ENCODE measurements around the gene FMNL3.

FMNL3 gene

DNA sequence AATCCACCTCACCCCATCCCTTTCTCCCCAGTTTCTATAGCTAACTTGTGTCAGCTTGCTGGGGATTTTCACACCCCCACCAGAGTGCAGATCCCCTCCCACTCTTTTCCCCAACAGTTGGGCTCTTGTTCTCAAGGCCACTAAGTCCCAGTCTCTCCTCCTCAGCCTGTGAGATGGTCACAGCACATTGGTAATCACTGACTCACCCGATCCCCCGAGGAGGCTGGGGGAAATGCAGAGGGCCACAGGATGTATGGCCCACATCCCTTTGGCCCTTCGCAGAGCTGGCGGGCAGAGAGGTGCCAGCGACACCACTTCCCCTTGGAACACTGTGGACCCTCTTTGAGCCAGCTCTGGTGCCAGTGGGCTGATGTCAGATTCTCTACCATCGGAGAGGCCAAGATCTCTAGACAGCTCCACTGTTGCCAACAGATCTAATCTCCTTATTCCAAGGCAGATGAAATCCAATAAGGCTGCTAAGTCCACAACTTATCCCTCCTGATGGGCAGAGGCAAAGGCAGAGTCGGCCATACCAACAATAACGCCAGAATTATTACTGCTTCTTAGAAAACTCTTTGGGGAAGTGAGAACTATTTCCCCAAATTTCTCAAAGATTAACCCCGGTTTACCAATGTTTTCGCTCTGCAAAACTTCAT is 1.6 kb downstream of the FMNL3 start:
- DNase-seq (ENCODE audit: insufficient read length) (no peak), FAIRE-seq (peak; percentile 92)
- peak; percentile 89 for TF ChIP-seq POLR2AphosphoS5 (IDR thresholded peaks at IDR 0.05; ENCODE audit: low read depth, low read length)
- peak; percentile 64 for TF ChIP-seq TAF1 (IDR thresholded peaks at IDR 0.05; ENCODE audit: borderline replicate concordance, low read depth, low read length)
- TF ChIP-seq POLR2A (IDR thresholded peaks at IDR 0.05; ENCODE audit: low read depth, low read length) = peak; percentile 90

DNA sequence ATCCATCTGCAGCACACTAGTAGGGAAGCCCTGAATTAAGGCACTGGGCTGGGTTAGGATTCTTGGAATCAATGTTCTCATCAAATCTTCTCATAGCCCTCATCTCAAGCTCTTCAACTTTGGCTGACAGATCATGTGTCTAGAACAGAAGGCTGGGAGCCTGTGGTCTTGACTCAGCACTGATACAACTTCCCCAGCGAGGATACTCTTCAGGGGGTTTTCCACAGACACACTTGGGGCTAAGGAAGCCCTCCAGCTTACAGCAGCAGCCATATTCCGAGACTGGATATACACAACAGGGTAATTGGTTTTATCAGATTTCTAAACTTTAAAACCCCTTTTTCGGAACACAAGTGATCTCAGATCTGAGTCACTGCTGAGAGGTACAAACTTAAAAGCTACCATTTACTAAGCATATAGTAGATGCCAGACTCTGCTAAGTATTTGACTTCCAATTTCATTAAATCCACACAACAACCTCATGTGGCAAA is 3.5 kb downstream of the FMNL3 start:
- FAIRE-seq (peak; percentile 76), DNase-seq (ENCODE audit: insufficient read length) (no peak)
- TF ChIP-seq POLR2A (IDR thresholded peaks at IDR 0.05; ENCODE audit: low read depth, low read length) (0 out of 2 replicates have a peak, but pooled peaks have one; percentile 17), TAF1 (IDR thresholded peaks at IDR 0.05; ENCODE audit: borderline replicate concordance, low read depth, low read length) (no peak)

DNA sequence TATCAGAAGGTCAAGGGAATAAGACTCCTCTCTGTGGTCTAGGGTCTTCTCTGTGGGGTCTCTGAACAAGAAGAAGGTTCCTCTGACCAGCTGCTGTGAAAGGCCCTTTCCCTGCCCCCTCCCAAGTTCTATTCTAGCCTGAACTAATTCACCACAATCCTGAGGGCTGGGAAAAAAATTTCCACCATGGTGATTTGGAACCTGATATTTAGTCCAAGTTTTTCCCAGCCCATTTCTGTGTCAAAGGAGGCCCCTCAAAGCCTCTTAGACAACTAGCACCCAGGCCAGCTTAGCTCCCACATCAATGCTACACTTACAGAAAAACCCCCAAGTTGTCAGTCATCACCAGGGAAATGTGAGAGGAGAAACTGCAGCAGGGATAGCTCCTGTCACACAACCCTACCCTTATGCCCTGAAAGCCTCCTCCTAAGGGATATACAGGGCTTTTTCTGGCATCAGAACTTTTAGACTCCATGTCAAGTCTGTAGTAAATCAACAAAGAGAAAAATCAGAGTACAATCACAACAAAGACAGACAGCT is 4.5 kb downstream of the FMNL3 start:
- TF ChIP-seq POLR2A (IDR thresholded peaks at IDR 0.05; ENCODE audit: low read depth, low read length) = no peak
- FAIRE-seq (no peak), DNase-seq (ENCODE audit: insufficient read length) (no peak)

DNA sequence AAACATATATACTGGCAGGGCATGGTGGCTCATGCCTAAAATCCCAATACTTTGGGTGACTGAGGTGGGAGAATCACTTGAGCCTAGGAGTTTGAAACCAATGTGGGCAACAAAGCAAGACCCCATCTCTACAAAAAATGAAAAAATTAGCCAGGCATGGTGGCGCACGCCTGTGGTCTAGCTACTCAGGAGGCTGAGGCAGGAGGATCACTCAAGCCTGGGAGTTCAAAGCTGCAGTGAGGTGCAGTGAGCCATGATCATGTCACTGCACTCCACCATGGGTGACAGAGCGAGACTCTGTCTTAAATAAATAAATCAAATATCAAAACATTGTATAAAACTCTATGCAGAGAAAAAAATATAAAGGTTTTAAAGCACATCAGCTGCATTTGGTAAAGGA is 5.2 kb downstream of the FMNL3 start:
- no peak for TF ChIP-seq POLR2A (IDR thresholded peaks at IDR 0.05; ENCODE audit: low read depth, low read length)
- DNase-seq (ENCODE audit: insufficient read length) (no peak), FAIRE-seq (no peak)

DNA sequence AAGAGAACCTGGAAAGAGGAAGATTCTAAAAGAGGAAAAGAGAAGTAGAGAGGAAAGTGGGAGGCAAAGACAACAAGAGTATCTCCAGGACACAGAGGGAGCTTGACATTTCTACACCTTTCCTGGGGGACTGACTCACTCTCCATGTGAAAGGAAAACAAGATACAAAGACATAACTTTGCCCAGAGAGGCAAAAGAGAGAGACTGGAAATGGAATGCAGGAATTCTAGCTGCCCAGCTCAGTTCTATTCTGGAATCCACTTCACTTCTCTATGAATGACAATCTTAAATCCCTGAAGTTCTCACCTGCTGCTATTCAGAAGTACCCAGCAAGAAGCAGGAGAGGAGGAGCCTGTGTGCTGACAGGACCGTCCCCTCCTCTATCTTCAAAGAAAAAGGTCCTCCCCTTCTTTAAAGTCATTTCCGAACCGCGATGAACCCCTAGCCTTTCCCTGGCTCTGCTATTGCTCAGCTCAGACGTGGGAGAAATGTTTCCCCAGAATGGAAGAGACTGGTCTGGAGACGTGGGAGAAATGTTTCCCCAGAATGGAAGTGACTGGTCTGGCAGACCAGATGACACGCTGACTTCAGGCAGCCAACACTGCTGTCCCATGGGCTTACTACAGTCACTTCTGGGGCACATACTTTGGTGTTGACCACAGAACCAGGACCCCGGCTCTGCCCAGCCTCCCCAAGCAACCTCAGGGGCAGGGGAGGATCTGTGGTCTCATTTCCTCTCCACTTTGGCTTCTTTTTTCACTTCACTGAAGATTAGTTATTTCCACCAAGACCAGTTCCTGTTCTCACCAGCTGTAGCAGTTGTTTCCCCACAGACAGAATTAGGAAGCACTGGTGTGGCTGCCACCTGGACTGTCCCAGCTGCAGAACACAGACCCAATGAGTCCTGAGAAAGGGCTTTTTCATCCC is 8.3 kb downstream of the FMNL3 start:
- TF ChIP-seq TAF1 (IDR thresholded peaks at IDR 0.05; ENCODE audit: borderline replicate concordance, low read depth, low read length) (no peak), POLR2AphosphoS5 (IDR thresholded peaks at IDR 0.05; ENCODE audit: low read depth, low read length) (peak; percentile 64; the same call in 1 of the 2 replicates), POLR2A (IDR thresholded peaks at IDR 0.05; ENCODE audit: low read depth, low read length) (peak; percentile 61; the same call in 1 of the 2 replicates)
- FAIRE-seq = peak; percentile 90
- DNase-seq (ENCODE audit: insufficient read length) = no peak

DNA sequence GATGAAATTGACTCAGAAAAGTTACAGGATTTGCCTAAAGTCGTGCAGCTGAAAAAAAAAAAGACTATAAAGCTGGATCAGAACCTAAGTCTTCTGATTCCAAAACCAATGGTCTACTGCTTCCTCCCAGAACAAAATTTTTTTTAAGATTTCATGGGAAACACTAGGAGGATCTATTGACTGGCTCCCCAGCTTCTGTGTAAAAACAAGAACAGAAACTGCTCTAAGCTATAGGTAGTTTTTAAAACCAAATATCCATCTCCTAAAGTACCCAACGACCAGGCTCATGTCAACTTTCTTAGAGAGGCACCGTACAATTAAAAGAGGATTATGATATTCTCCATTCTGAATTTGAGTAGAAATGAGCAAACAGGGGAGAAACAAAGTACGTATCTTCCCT is 9.4 kb downstream of the FMNL3 start:
- no peak for TF ChIP-seq POLR2AphosphoS5 (IDR thresholded peaks at IDR 0.05; ENCODE audit: low read depth, low read length)
- TF ChIP-seq POLR2A (IDR thresholded peaks at IDR 0.05; ENCODE audit: low read depth, low read length) = no peak
- no peak for TF ChIP-seq TAF1 (IDR thresholded peaks at IDR 0.05; ENCODE audit: borderline replicate concordance, low read depth, low read length)
- DNase-seq (ENCODE audit: insufficient read length) = no peak
- no peak for FAIRE-seq

DNA sequence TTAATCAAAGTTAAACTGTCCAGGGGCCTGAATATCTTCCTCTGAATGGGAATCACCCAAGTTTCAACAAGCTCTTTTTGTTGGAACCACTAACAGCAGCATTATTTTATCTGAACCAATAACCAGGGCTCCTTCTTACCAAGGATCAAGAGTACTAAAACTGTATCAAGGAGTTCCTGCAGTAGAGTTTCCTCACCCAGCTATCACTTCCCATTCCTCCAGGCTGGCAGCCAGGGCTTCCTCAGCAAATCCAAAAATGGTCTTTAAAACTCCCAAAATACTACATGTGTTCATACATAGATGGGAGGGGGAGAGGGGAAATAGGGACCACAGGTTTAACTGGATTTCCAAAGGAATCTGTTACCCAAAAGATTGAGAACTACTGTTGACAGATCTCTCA is 10.5 kb downstream of the FMNL3 start:
- TF ChIP-seq POLR2AphosphoS5 (IDR thresholded peaks at IDR 0.05; ENCODE audit: low read depth, low read length) = no peak
- no peak for TF ChIP-seq POLR2A (IDR thresholded peaks at IDR 0.05; ENCODE audit: low read depth, low read length)
- no peak for TF ChIP-seq TAF1 (IDR thresholded peaks at IDR 0.05; ENCODE audit: borderline replicate concordance, low read depth, low read length)
- no peak for FAIRE-seq

DNA sequence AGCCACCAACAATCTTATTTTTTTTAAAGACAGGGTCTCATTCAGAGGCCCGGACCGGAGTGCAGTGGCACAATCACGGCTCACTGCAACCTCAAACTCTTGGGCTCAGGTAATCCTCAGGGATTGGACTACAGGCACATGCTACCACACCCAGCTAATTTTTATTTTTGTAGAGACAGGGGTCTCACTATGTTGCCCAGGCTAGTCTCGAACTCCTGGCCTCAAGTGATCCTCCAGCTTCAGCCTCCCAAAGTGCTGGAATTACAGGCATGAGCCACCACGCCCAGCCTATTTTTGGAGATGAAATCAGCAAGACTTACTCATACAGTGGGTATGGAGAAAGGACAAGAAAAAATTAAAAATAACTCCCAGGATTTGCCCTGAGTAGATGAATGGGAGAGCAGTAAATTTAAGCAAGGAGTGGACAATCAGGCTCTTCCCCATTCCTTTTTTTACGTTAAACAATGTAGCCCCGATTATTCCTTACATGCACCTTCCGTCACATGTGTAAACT is 13.2 kb downstream of the FMNL3 start:
- TF ChIP-seq TAF1 (IDR thresholded peaks at IDR 0.05; ENCODE audit: borderline replicate concordance, low read depth, low read length) = no peak
- TF ChIP-seq POLR2A (IDR thresholded peaks at IDR 0.05; ENCODE audit: low read depth, low read length) = no peak
- DNase-seq (ENCODE audit: insufficient read length) = no peak
- no peak for FAIRE-seq

More for the DNA sequence above, 10.5 kb downstream of the FMNL3 start:
- DNase-seq (ENCODE audit: insufficient read length) = no peak

DNA sequence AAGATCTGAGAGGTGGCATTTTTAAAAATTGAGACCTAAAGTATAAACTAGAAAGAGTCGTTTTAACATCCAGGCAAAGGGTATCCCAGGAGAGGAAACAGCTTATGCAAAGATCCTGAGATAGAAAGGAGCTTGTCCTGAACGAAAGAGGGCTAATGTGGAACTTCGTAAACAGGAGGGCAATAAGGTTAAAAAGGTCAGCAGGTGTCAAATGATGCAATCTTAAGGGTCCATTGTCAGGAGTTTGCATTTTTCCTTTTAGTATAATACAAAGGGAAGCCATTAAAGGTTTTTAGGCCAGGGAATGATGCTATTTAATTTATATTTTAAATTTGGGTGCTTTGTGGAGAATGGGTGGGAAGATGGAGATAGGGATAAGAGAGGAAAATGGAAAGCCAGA is 14.4 kb downstream of the FMNL3 start:
- no peak for TF ChIP-seq POLR2AphosphoS5 (IDR thresholded peaks at IDR 0.05; ENCODE audit: low read depth, low read length)
- FAIRE-seq = no peak
- DNase-seq (ENCODE audit: insufficient read length) = no peak

DNA sequence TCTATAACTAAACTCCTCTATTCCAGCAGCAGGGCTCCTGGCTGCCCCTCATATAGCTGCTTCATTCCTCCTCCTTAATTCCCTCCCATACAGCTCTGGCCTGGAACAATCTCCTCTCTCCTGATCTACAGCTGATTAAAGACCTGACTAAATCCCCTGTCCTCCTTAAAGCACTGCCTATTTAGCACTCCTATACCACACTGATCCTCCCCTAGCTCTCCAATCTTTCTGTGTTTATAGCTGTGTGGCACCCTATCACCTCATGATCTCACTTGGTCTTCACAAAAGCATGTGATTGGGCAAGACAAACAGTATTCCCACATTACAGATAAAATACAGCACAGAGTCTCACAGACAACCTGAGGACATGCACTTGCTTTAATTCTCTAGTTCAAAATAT is 17.4 kb downstream of the FMNL3 start:
- DNase-seq (ENCODE audit: insufficient read length) (no peak), FAIRE-seq (no peak)
- no peak for TF ChIP-seq POLR2AphosphoS5 (IDR thresholded peaks at IDR 0.05; ENCODE audit: low read depth, low read length)

DNA sequence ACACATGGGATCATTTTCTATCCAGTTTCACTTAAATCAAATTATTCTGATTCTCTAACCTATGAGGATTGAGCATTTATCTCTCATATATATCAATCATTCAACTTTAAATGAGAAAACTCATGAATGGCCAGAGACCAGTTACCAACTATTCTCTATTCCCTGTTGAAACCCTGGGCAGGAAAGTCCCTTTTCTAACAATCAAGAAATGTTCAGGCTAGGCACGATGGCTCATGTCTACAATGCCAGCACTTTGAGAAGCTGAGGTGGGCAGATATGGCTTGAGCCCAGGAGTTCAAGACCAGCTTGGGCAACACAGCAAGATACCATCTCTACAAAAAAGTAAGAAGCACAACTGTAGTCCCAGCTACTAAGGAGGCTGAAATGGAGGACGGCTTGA is 18.0 kb downstream of the FMNL3 start:
- DNase-seq (ENCODE audit: insufficient read length) = no peak
- no peak for TF ChIP-seq POLR2A (IDR thresholded peaks at IDR 0.05; ENCODE audit: low read depth, low read length)
- no peak for TF ChIP-seq POLR2AphosphoS5 (IDR thresholded peaks at IDR 0.05; ENCODE audit: low read depth, low read length)
- TF ChIP-seq TAF1 (IDR thresholded peaks at IDR 0.05; ENCODE audit: borderline replicate concordance, low read depth, low read length) = no peak
- FAIRE-seq = no peak

DNA sequence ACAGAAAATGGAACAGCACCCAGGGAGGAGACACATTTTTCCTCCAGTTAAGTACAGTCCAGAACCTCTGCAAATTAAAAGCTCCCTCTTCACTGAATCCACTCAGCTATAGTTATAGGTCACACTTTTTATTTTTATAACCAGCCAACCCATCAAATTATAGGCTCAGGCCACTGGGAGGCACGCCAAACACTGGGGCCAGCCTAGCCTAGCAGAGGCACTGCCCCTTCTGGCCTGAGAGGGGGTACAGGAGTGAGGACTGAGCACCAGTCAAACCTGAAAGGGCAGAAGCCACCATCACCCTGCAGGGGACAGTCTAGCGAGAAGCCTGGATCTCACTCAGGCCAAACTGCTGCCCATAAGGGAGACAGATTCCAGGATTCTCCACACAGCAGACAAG is 19.3 kb downstream of the FMNL3 start:
- DNase-seq (ENCODE audit: insufficient read length) = no peak
- no peak for FAIRE-seq
- TF ChIP-seq POLR2AphosphoS5 (IDR thresholded peaks at IDR 0.05; ENCODE audit: low read depth, low read length) (no peak), POLR2A (IDR thresholded peaks at IDR 0.05; ENCODE audit: low read depth, low read length) (no peak), TAF1 (IDR thresholded peaks at IDR 0.05; ENCODE audit: borderline replicate concordance, low read depth, low read length) (no peak)

All from GM12892 (cell line).